ENCODE data around the gene LCLAT1.

Gene LCLAT1

GRCh38 chr2:30645081-30645744, 198.2 kb downstream of the LCLAT1 start:
- no peak for DNase-seq (ENCODE audit: low spot score)

GRCh38 chr2:30645745-30646119, 198.7 kb downstream of the LCLAT1 start:
- no peak for DNase-seq (ENCODE audit: low spot score)

GRCh38 chr2:30647752-30648457, 200.9 kb downstream of the LCLAT1 start:
- DNase-seq (ENCODE audit: low spot score) = no peak

GRCh38 chr2:30649278-30649677, 202.2 kb downstream of the LCLAT1 start:
- DNase-seq (ENCODE audit: low spot score) = no peak

- no peak for DNase-seq (ENCODE audit: low spot score)
Observed at GRCh38 chr2:30649828-30650227, 202.8 kb downstream of the LCLAT1 start.

GRCh38 chr2:30652271-30652915, 205.3 kb downstream of the LCLAT1 start:
- DNase-seq (ENCODE audit: low spot score) = no peak

- DNase-seq (ENCODE audit: low spot score) = no peak
Observed at GRCh38 chr2:30653847-30654246, 206.8 kb downstream of the LCLAT1 start.

- DNase-seq (ENCODE audit: low spot score) = no peak
Observed at GRCh38 chr2:30654404-30654803, 207.4 kb downstream of the LCLAT1 start.

- DNase-seq (ENCODE audit: low spot score) = no peak
Observed at GRCh38 chr2:30655211-30655610, 208.2 kb downstream of the LCLAT1 start.

- DNase-seq (ENCODE audit: low spot score) = no peak
Observed at GRCh38 chr2:30655660-30656059, 208.6 kb downstream of the LCLAT1 start.

GRCh38 chr2:30656079-30656478, 209.0 kb downstream of the LCLAT1 start:
- no peak for DNase-seq (ENCODE audit: low spot score)

- no peak for DNase-seq (ENCODE audit: low spot score)
Observed at GRCh38 chr2:30661173-30662107, 214.4 kb downstream of the LCLAT1 start.

GRCh38 chr2:30662268-30663131, 215.5 kb downstream of the LCLAT1 start:
- DNase-seq (ENCODE audit: low spot score) = no peak

GRCh38 chr2:30663321-30663720, 216.3 kb downstream of the LCLAT1 start:
- no peak for DNase-seq (ENCODE audit: low spot score)

- no peak for DNase-seq (ENCODE audit: low spot score)
Observed at GRCh38 chr2:30663806-30664205, 216.8 kb downstream of the LCLAT1 start.

GRCh38 chr2:30664761-30665358, 217.8 kb downstream of the LCLAT1 start:
- no peak for DNase-seq (ENCODE audit: low spot score)

- DNase-seq (ENCODE audit: low spot score) = no peak
Observed at GRCh38 chr2:30665761-30666265, 218.8 kb downstream of the LCLAT1 start.

GRCh38 chr2:30666266-30666874, 219.3 kb downstream of the LCLAT1 start:
- DNase-seq (ENCODE audit: low spot score) = peak; percentile 12

- DNase-seq (ENCODE audit: low spot score) = no peak
Observed at GRCh38 chr2:30670453-30670852, 223.4 kb downstream of the LCLAT1 start.

GRCh38 chr2:30673127-30673526, 226.1 kb downstream of the LCLAT1 start:
- DNase-seq (ENCODE audit: low spot score) = no peak
